ENCODE data around the gene ACADSB.

The ACADSB gene

GRCh38 chr10:123008355-123009104 lies at the start of gene ACADSB, which contains the start of gene IKZF5:
Gene ACADSB (plus strand): TSS chr10:123009006. CDS start chr10:123009030, 24 bp downstream.
Gene IKZF5 (minus strand): TSS chr10:123008795. CDS start chr10:122998625, 10,170 bp downstream.
- FAIRE-seq, result no peak

- no peak for FAIRE-seq
Observed at GRCh38 chr10:122962405-122962804, 46.4 kb upstream of the ACADSB start.

GRCh38 chr10:122966879-122967278 lies 41.9 kb upstream of the ACADSB start:
- no peak for FAIRE-seq

- no peak for FAIRE-seq
Observed at GRCh38 chr10:122968698-122969097, 40.1 kb upstream of the ACADSB start.

- FAIRE-seq, result no peak
Observed at GRCh38 chr10:122974023-122974422, 34.8 kb upstream of the ACADSB start.

GRCh38 chr10:122974543-122975064 lies 34.2 kb upstream of the ACADSB start:
- no peak for FAIRE-seq

GRCh38 chr10:122980209-122981065 lies 28.4 kb upstream of the ACADSB start, which contains the start of gene PSTK:
Gene PSTK (plus strand): TSS chr10:122980401. CDS start chr10:122980480, 79 bp downstream.
- no peak for FAIRE-seq

- FAIRE-seq, result no peak
Observed at GRCh38 chr10:122981066-122981464, 27.7 kb upstream of the ACADSB start.

GRCh38 chr10:122983898-122984297 lies 24.9 kb upstream of the ACADSB start:
- FAIRE-seq, result no peak

GRCh38 chr10:122984708-122985107 lies 24.1 kb upstream of the ACADSB start:
- FAIRE-seq, result no peak

- no peak for FAIRE-seq
Observed at GRCh38 chr10:122986335-122986734, 22.5 kb upstream of the ACADSB start.

- FAIRE-seq, result no peak
Observed at GRCh38 chr10:122988501-122988900, 20.3 kb upstream of the ACADSB start.

- no peak for FAIRE-seq
Observed at GRCh38 chr10:122990278-122990677, 18.5 kb upstream of the ACADSB start.

GRCh38 chr10:122992031-122992585 lies 16.7 kb upstream of the ACADSB start:
- peak; percentile 18 for FAIRE-seq

GRCh38 chr10:122993797-122994336 lies 14.9 kb upstream of the ACADSB start:
- no peak for FAIRE-seq

- no peak for FAIRE-seq
Observed at GRCh38 chr10:122995936-122996335, 12.9 kb upstream of the ACADSB start.

- no peak for FAIRE-seq
Observed at GRCh38 chr10:122997864-122998263, 10.9 kb upstream of the ACADSB start.

- FAIRE-seq, result no peak
Observed at GRCh38 chr10:122998360-122998917, 10.4 kb upstream of the ACADSB start.

- FAIRE-seq, result no peak
Observed at GRCh38 chr10:122998934-122999333, 9.9 kb upstream of the ACADSB start.

GRCh38 chr10:122999347-122999746 lies 9.5 kb upstream of the ACADSB start:
- no peak for FAIRE-seq

- no peak for FAIRE-seq
Observed at GRCh38 chr10:123000155-123000554, 8.7 kb upstream of the ACADSB start.

- FAIRE-seq, result no peak
Observed at GRCh38 chr10:123001370-123001769, 7.4 kb upstream of the ACADSB start.

Data from colon (tissue), 2 donors.